ENCODE data around the gene AKAP9. TPM values are rescaled to one million over a fixed set of nuclear protein-coding genes. Genes with fewer than 3 reads are reported as not detected.

Gene AKAP9
- total and polyA plus RNA-seq, 4 donors = 14.6 to 97.7 (median 57.0) TPM

GRCh38 chr7:92013611-92014010 lies 72.9 kb downstream of the AKAP9 start (continued):
- TF ChIP-seq JUND (IDR thresholded peaks at IDR 0.05) (no peak), HNF4G (IDR thresholded peaks at IDR 0.05) (no peak), CTCF (IDR thresholded peaks at IDR 0.05; ENCODE audit: low read depth, low read length, missing input control) (no peak), RXRA (IDR thresholded peaks at IDR 0.05) (no peak)

GRCh38 chr7:92020636-92021035 lies 80.0 kb downstream of the AKAP9 start:
- peaks cover 0 to 35% (median 21%) of the 10 kb centered on the region in 4 donors for H3K36me3 ChIP-seq (ENCODE audit: control insufficient read depth in 4 of 4, insufficient read depth in 3 of 4, low read depth in 1 of 4, low read length in 3 of 4)
- no peak overlapping the region for H3K27ac ChIP-seq (ENCODE audit: low read depth in 1 of 2, low read length in 2 of 2)
- TF ChIP-seq ZBTB33 (IDR thresholded peaks at IDR 0.05) (no peak), YY1 (IDR thresholded peaks at IDR 0.05) (no peak), RXRA (IDR thresholded peaks at IDR 0.05) (no peak), RAD21 (IDR thresholded peaks at IDR 0.05) (no peak), CTCF (IDR thresholded peaks at IDR 0.05; ENCODE audit: low read depth, low read length, missing input control) (no peak), MAX (IDR thresholded peaks at IDR 0.05) (no peak), JUND (IDR thresholded peaks at IDR 0.05) (no peak), ATF3 (IDR thresholded peaks at IDR 0.05) (no peak), SP1 (IDR thresholded peaks at IDR 0.05) (no peak), FOXA1 (IDR thresholded peaks at IDR 0.05) (no peak), EGR1 (IDR thresholded peaks at IDR 0.05; ENCODE audit: low read depth in 2 of 2) (no peak), REST (IDR thresholded peaks at IDR 0.05) (no peak), GABPA (IDR thresholded peaks at IDR 0.05 in 1 of 2, conservative IDR thresholded peaks at IDR 0.05 in 1 of 2) (no peak), FOXA2 (IDR thresholded peaks at IDR 0.05) (no peak), TAF1 (conservative IDR thresholded peaks at IDR 0.05) (no peak), NR2F2 (IDR thresholded peaks at IDR 0.05) (no peak)
- no peak for DNase-seq (ENCODE audit: low spot score)
- no peaks in the 10 kb centered on the region for H3K27me3 ChIP-seq (ENCODE audit: control insufficient read depth in 4 of 4, insufficient read depth in 4 of 4, low read length in 3 of 4)
- no peaks in the 10 kb centered on the region for H3K4me1 ChIP-seq (ENCODE audit: control insufficient read depth in 4 of 4, insufficient read depth in 4 of 4, low read length in 3 of 4)
- H3K9me3 ChIP-seq (ENCODE audit: control insufficient read depth in 4 of 4, low read length in 3 of 4) = no peaks in the 10 kb centered on the region
- H3K9ac ChIP-seq (ENCODE audit: low read depth in 1 of 2, low read length in 2 of 2) = no peak overlapping the region
- no peak overlapping the region for H3K4me3 ChIP-seq (ENCODE audit: low read depth in 1 of 3, low read length in 3 of 3)
